ENCODE data around the gene KIF15. TPM values are rescaled to one million over a fixed set of nuclear protein-coding genes. Genes with fewer than 3 reads are reported as not detected.
"Not testable (repeated sequence)": the region's sequence is repeated elsewhere in the genome, so short reads cannot be mapped to it uniquely, and the experiment has no call there.

The KIF15 gene
- total RNA-seq: 29.5 and 30.2 TPM in 2 replicates

- intact Hi-C loops (cut with micrococcal nuclease): loop anchor here (1.0 to 2.0 kb wide), 11 partner anchors 32 to 927 kb away; partner anchors contain the start of genes EXOSC7, SACM1L, TCAIM and TMEM42
These were observed at the start of gene KIF15, which contains the start of gene KIAA1143 for GRCh38 chr3:44761424-44762169. Gene KIF15 (plus strand): TSS chr3:44761794. CDS start chr3:44761866, 72 bp downstream. Gene KIAA1143 (minus strand): TSS chr3:44761619. CDS start chr3:44761602, 17 bp downstream.

- intact Hi-C loops (cut with micrococcal nuclease): loop anchor here (1.0 kb wide), 2 partner anchors 17 to 49 kb away; partner anchors contain the start of genes KIAA1143, KIF15 and ZNF501
These were observed 49.0 kb upstream of the KIF15 start, which contains the start of gene ZNF502 for GRCh38 chr3:44712455-44713075. Gene ZNF502 (plus strand): TSS chr3:44712660. CDS start chr3:44720262, 7,602 bp downstream.

GRCh38 chr3:44721231-44722102 is 40.1 kb upstream of the KIF15 start:
- intact Hi-C loops (cut with micrococcal nuclease): no loop called here

- intact Hi-C loops (cut with micrococcal nuclease): no loop called here
These were observed 39.5 kb upstream of the KIF15 start for GRCh38 chr3:44722103-44722401.

- intact Hi-C loops (cut with micrococcal nuclease): loop anchor here (1.0 to 5.0 kb wide), 4 partner anchors 17 to 87 kb away; partner anchors contain the start of genes KIAA1143, KIF15 and ZNF502
These were observed 32.1 kb upstream of the KIF15 start, which contains the start of gene ZNF501 for GRCh38 chr3:44729384-44729910. Gene ZNF501 (plus strand): TSS chr3:44729635. CDS start chr3:44734422, 4,787 bp downstream.

- intact Hi-C loops (cut with micrococcal nuclease): no loop called here
These were observed 26.9 kb upstream of the KIF15 start for GRCh38 chr3:44734646-44735168.

GRCh38 chr3:44761101-44761423 is 532 bp upstream of the KIF15 start:
- intact Hi-C loops (cut with micrococcal nuclease): loop anchor here (1.0 to 2.0 kb wide), 11 partner anchors 32 to 928 kb away; partner anchors contain the start of genes EXOSC7, SACM1L, TCAIM and TMEM42

- intact Hi-C loops (cut with micrococcal nuclease): no loop called here
These were observed 630 bp downstream of the KIF15 start for GRCh38 chr3:44762170-44762677.

GRCh38 chr3:44762690-44763089 is 1.1 kb downstream of the KIF15 start:
- intact Hi-C loops (cut with micrococcal nuclease): no loop called here

GRCh38 chr3:44764248-44764647 is 2.7 kb downstream of the KIF15 start:
- intact Hi-C loops (cut with micrococcal nuclease): no loop called here

GRCh38 chr3:44771424-44772098 is 10.0 kb downstream of the KIF15 start:
- intact Hi-C loops (cut with micrococcal nuclease): no loop called here

GRCh38 chr3:44772099-44772442 is 10.5 kb downstream of the KIF15 start:
- intact Hi-C loops (cut with micrococcal nuclease): no loop called here

- intact Hi-C loops (cut with micrococcal nuclease): no loop called here
These were observed 21.3 kb downstream of the KIF15 start for GRCh38 chr3:44782891-44783290.

GRCh38 chr3:44795197-44795596 is 33.6 kb downstream of the KIF15 start:
- intact Hi-C loops (cut with micrococcal nuclease): no loop called here

- intact Hi-C loops (cut with micrococcal nuclease): no loop called here
These were observed 40.4 kb downstream of the KIF15 start for GRCh38 chr3:44802011-44802410.

GRCh38 chr3:44803298-44803697 is 41.7 kb downstream of the KIF15 start:
- intact Hi-C loops (cut with micrococcal nuclease): no loop called here

- intact Hi-C loops (cut with micrococcal nuclease): no loop called here
These were observed 44.4 kb downstream of the KIF15 start for GRCh38 chr3:44805960-44806359.

GRCh38 chr3:44814751-44815150 is 53.2 kb downstream of the KIF15 start:
- intact Hi-C loops (cut with micrococcal nuclease): no loop called here

- intact Hi-C loops (cut with micrococcal nuclease): not testable (repeated sequence)
These were observed 54.7 kb downstream of the KIF15 start for GRCh38 chr3:44816334-44816733.

- intact Hi-C loops (cut with micrococcal nuclease): not testable (repeated sequence)
These were observed 59.6 kb downstream of the KIF15 start for GRCh38 chr3:44821206-44821605.
